Measurements from ENCODE around the gene ZSCAN12. TPM values are rescaled to one million over a fixed set of nuclear protein-coding genes. Genes with fewer than 3 reads are reported as not detected.

Gene ZSCAN12
- total and polyA plus RNA-seq, 11 donors = 0.99 to 4.0 (median 2.7) TPM

- 91 to 98% (median 94%) methylated on average over 15 to 16 of the region's 16 CpGs for WGBS, 4 donors
- ATAC-seq = no peak
- no peak overlapping the region for H3K27ac ChIP-seq
- no peak for DNase-seq
- peaks cover 0 to 28% (median 0%) of the 10 kb centered on the region in 9 donors for H3K36me3 ChIP-seq
- intact Hi-C loops (cut with DNase I) = no loop called here
- H3K27me3 ChIP-seq = no peaks in the 10 kb centered on the region
- H3K4me1 ChIP-seq = no peaks in the 10 kb centered on the region
- no peak overlapping the region for H3K4me3 ChIP-seq
- H3K9me3 ChIP-seq = peaks cover 0 to 10% (median 0%) of the 10 kb centered on the region in 12 donors
- no peak for TF ChIP-seq CTCF (IDR thresholded peaks at IDR 0.05)
- no peak for TF ChIP-seq POLR2A (IDR thresholded peaks at IDR 0.05)
Observed at GRCh38 chr6:28429781-28430180, 30.2 kb upstream of the ZSCAN12 start.

- Histone ChIP-seq H3K9me3 (peaks cover 0 to 11% (median 0%) of the 10 kb centered on the region in 12 donors), H3K27ac (no peak overlapping the region), H3K27me3 (no peaks in the 10 kb centered on the region), H3K4me1 (no peaks in the 10 kb centered on the region), H3K4me3 (no peak overlapping the region), H3K36me3 (peaks cover 0 to 21% (median 0%) of the 10 kb centered on the region in 9 donors)
- 89 to 97% (median 95%) methylated on average over 4 of the region's 4 CpGs for WGBS, 4 donors
- TF ChIP-seq POLR2A (IDR thresholded peaks at IDR 0.05) = no peak
- intact Hi-C loops (cut with DNase I) = no loop called here
- ATAC-seq = no peak
- no peak for DNase-seq
Observed at GRCh38 chr6:28425944-28426541, 26.5 kb upstream of the ZSCAN12 start.

- peaks cover 0 to 31% (median 0%) of the 10 kb centered on the region in 9 donors for H3K36me3 ChIP-seq
- no peak overlapping the region for H3K4me3 ChIP-seq
- no peaks in the 10 kb centered on the region for H3K4me1 ChIP-seq
- DNase-seq = no peak
- no peaks in the 10 kb centered on the region for H3K27me3 ChIP-seq
- intact Hi-C loops (cut with DNase I) = no loop called here
- peaks cover 0 to 11% (median 0%) of the 10 kb centered on the region in 12 donors for H3K9me3 ChIP-seq
- no peak overlapping the region for H3K27ac ChIP-seq
- ATAC-seq = no peak
- TF ChIP-seq POLR2A (IDR thresholded peaks at IDR 0.05) (no peak), CTCF (IDR thresholded peaks at IDR 0.05) (no peak)
Observed at GRCh38 chr6:28424163-28424562, 24.6 kb upstream of the ZSCAN12 start.

GRCh38 chr6:28423546-28423945 lies 24.0 kb upstream of the ZSCAN12 start:
- H3K36me3 ChIP-seq = peaks cover 0 to 31% (median 0%) of the 10 kb centered on the region in 9 donors
- WGBS, 4 donors = 96 to 100% (median 97%) methylated on average over 1 of the region's 1 CpG
- H3K27me3 ChIP-seq = no peaks in the 10 kb centered on the region
- H3K4me1 ChIP-seq = no peaks in the 10 kb centered on the region
- no peak overlapping the region for H3K27ac ChIP-seq
- no peak overlapping the region for H3K4me3 ChIP-seq
- ATAC-seq (no peak), DNase-seq (no peak)
- H3K9me3 ChIP-seq = peaks cover 0 to 11% (median 0%) of the 10 kb centered on the region in 12 donors
- TF ChIP-seq POLR2A (IDR thresholded peaks at IDR 0.05) (no peak), CTCF (IDR thresholded peaks at IDR 0.05) (no peak)
- intact Hi-C loops (cut with DNase I) = no loop called here

- ATAC-seq = no peak
Observed at GRCh38 chr6:28413681-28414080, 14.1 kb upstream of the ZSCAN12 start.

More at GRCh38 chr6:28413681-28414080, 14.1 kb upstream of the ZSCAN12 start:
- H3K4me1 ChIP-seq = no peaks in the 10 kb centered on the region
- intact Hi-C loops (cut with DNase I) = no loop called here
- no peak overlapping the region for H3K27ac ChIP-seq
- no peak for TF ChIP-seq POLR2A (IDR thresholded peaks at IDR 0.05)
- H3K9me3 ChIP-seq = peaks cover 0 to 12% (median 0%) of the 10 kb centered on the region in 12 donors
- no peak for DNase-seq
- peaks cover 0 to 10% (median 0%) of the 10 kb centered on the region in 9 donors for H3K27me3 ChIP-seq
- H3K4me3 ChIP-seq = no peak overlapping the region
- H3K36me3 ChIP-seq = peaks cover 0 to 4% (median 0%) of the 10 kb centered on the region in 9 donors
